ENCODE data around the gene C1orf226. TPM values are rescaled to one million over a fixed set of nuclear protein-coding genes. Genes with fewer than 3 reads are reported as not detected.

The C1orf226 gene
- total RNA-seq, 1 donor from 2014 or later = 12.6 TPM

DNA sequence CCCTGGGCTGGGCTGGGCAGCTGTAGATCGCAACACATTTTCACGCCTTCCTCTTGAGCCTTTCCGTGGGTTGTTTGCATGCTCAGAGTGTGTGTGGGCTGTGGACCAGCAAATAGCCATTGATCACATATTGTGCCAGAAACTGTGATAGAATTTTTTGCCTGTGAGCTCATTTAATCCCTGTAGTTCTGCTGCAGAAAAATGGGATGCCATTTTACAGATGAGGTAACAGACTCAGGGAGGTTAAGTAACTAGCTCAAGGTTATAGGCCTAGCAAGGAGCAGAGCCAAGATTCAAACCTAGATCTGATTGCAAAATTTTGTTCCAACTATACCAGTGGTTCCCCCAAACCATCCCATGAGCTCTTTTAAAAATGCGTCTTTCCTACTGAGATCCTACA is 15.4 kb upstream of the C1orf226 start:
- no peaks in the 10 kb centered on the region for H3K4me1 Mint-ChIP-seq (ENCODE audit: unreplicated experiment)
- H3K9me3 Mint-ChIP-seq = no peaks in the 10 kb centered on the region
- TF ChIP-seq, protein P1, sequence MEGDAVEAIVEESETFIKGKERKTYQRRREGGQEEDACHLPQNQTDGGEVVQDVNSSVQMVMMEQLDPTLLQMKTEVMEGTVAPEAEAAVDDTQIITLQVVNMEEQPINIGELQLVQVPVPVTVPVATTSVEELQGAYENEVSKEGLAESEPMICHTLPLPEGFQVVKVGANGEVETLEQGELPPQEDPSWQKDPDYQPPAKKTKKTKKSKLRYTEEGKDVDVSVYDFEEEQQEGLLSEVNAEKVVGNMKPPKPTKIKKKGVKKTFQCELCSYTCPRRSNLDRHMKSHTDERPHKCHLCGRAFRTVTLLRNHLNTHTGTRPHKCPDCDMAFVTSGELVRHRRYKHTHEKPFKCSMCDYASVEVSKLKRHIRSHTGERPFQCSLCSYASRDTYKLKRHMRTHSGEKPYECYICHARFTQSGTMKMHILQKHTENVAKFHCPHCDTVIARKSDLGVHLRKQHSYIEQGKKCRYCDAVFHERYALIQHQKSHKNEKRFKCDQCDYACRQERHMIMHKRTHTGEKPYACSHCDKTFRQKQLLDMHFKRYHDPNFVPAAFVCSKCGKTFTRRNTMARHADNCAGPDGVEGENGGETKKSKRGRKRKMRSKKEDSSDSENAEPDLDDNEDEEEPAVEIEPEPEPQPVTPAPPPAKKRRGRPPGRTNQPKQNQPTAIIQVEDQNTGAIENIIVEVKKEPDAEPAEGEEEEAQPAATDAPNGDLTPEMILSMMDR (conservative IDR thresholded peaks at IDR 0.05) = no peak
- H3K27ac Mint-ChIP-seq = no peak overlapping the region
- DNase-seq (ENCODE audit: extremely low spot score, unreplicated experiment) = no peak
- no peaks in the 10 kb centered on the region for H3K27me3 Mint-ChIP-seq
- peaks cover 3% of the 10 kb centered on the region for H3K36me3 Mint-ChIP-seq
- no peak overlapping the region for H3K4me3 Mint-ChIP-seq

DNA sequence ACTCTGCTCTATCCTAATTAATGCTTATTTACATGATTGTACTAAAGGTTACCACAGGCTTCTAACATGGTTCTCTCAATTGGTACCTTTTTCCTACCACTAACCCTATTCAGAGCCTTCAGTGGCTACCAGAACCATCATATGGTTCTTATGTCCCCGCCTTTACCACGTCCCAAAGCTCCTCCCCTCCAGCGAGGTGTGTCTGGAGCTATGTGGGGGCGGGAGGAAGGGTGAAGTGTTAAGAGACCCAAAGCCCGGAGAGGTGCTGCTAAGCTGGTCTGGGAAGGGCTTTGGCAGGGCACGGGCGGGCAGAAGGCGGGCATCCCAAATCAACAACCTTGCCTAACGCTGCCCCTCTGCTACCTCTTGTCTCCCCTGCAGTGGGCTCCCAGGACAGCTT is 14.9 kb upstream of the C1orf226 start:
- H3K9me3 Mint-ChIP-seq = no peaks in the 10 kb centered on the region
- no peak overlapping the region for H3K4me3 Mint-ChIP-seq
- TF ChIP-seq, protein P1 (conservative IDR thresholded peaks at IDR 0.05) = no peak
- peaks cover 3% of the 10 kb centered on the region for H3K36me3 Mint-ChIP-seq
- H3K4me1 Mint-ChIP-seq (ENCODE audit: unreplicated experiment) = no peaks in the 10 kb centered on the region
- no peak for DNase-seq (ENCODE audit: extremely low spot score, unreplicated experiment)
- no peak overlapping the region for H3K27ac Mint-ChIP-seq
- no peaks in the 10 kb centered on the region for H3K27me3 Mint-ChIP-seq

DNA sequence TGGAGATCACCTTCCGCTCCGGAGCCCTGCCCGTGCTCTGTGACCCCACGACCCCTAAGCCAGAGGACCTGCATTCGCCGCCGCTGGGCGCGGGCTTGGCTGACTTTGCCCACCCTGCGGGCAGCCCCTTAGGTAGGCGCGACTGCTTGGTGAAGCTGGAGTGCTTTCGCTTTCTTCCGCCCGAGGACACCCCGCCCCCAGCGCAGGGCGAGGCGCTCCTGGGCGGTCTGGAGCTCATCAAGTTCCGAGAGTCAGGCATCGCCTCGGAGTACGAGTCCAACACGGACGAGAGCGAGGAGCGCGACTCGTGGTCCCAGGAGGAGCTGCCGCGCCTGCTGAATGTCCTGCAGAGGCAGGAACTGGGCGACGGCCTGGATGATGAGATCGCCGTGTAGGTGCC is 14.5 kb upstream of the C1orf226 start:
- TF ChIP-seq, protein P1 (conservative IDR thresholded peaks at IDR 0.05) = no peak
- Mint-ChIP-seq H3K36me3 (peaks cover 3% of the 10 kb centered on the region), H3K27me3 (no peaks in the 10 kb centered on the region), H3K27ac (no peak overlapping the region), H3K9me3 (no peaks in the 10 kb centered on the region), H3K4me1 (ENCODE audit: unreplicated experiment) (no peaks in the 10 kb centered on the region), H3K4me3 (no peak overlapping the region)
- no peak for DNase-seq (ENCODE audit: extremely low spot score, unreplicated experiment)

DNA sequence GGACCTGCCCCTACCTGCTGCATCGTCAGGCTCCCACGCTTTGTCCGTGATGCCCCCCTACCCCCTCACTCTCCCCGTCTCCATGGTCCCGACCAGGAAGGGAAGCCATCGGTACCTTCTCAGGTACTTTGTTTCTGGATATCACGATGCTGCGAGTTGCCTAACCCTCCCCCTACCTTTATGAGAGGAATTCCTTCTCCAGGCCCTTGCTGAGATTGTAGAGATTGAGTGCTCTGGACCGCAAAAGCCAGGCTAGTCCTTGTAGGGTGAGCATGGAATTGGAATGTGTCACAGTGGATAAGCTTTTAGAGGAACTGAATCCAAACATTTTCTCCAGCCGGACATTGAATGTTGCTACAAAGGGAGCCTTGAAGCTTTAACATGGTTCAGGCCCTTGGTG is 13.8 kb upstream of the C1orf226 start:
- TF ChIP-seq, protein P1 (conservative IDR thresholded peaks at IDR 0.05) = no peak
- H3K36me3 Mint-ChIP-seq = peaks cover 3% of the 10 kb centered on the region
- H3K27me3 Mint-ChIP-seq = no peaks in the 10 kb centered on the region
- H3K9me3 Mint-ChIP-seq = no peaks in the 10 kb centered on the region
- DNase-seq (ENCODE audit: extremely low spot score, unreplicated experiment) = no peak
- H3K4me1 Mint-ChIP-seq (ENCODE audit: unreplicated experiment) = no peaks in the 10 kb centered on the region
- H3K4me3 Mint-ChIP-seq = no peak overlapping the region
- no peak overlapping the region for H3K27ac Mint-ChIP-seq

DNA sequence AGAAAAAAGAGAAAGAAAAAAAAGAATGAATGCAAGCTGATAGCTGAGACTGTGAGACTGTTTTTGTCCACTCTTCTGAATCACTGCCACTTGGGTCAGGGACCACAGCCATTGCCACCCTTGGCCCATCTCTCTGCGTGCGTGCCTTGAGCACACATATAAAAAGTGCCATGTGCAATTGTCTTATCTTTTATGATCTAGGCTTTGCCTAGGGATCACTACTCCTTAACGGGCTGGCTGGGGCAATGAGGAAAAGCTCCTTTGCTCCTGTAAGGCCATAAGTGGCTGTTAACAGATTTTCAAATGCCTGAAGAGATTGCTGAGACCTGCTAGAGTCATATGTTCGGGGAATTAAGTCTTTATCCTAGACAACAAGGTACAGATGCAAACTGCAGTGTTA is 13.1 kb upstream of the C1orf226 start:
- H3K9me3 Mint-ChIP-seq = no peaks in the 10 kb centered on the region
- no peaks in the 10 kb centered on the region for H3K27me3 Mint-ChIP-seq
- no peak overlapping the region for H3K4me3 Mint-ChIP-seq
- H3K27ac Mint-ChIP-seq = no peak overlapping the region
- no peaks in the 10 kb centered on the region for H3K4me1 Mint-ChIP-seq (ENCODE audit: unreplicated experiment)
- TF ChIP-seq, protein P1 (conservative IDR thresholded peaks at IDR 0.05) = no peak
- H3K36me3 Mint-ChIP-seq = no peaks in the 10 kb centered on the region
- DNase-seq (ENCODE audit: extremely low spot score, unreplicated experiment) = no peak

DNA sequence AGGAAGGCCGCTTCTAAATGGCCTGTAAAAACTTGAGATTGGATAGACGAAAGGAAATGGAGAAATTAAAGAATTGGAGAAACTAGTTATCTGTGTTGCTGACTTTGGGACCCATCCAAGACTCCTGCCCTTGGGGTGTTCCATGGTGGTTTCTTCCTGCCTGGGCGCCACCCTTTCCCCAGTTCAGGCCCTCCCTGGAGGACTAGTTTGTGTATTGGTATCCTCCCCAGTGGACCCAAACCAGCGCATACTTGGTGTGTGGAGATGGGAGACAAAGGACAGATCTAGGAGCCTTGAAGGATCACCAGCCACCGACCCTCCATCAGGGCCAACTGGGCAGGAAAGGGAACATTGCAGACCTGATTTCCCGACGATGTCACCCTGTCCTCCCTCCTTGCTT is 12.0 kb upstream of the C1orf226 start:
- H3K27me3 Mint-ChIP-seq = no peaks in the 10 kb centered on the region
- no peak for DNase-seq (ENCODE audit: extremely low spot score, unreplicated experiment)
- no peak overlapping the region for H3K27ac Mint-ChIP-seq
- H3K36me3 Mint-ChIP-seq = no peaks in the 10 kb centered on the region
- H3K9me3 Mint-ChIP-seq = no peaks in the 10 kb centered on the region
- no peak overlapping the region for H3K4me3 Mint-ChIP-seq
- TF ChIP-seq, protein P1 (conservative IDR thresholded peaks at IDR 0.05) = no peak
- no peaks in the 10 kb centered on the region for H3K4me1 Mint-ChIP-seq (ENCODE audit: unreplicated experiment)

Measured in type B pancreatic cell (in vitro differentiated cells).